ENCODE results near the gene DENND1A.

DENND1A gene

DNA sequence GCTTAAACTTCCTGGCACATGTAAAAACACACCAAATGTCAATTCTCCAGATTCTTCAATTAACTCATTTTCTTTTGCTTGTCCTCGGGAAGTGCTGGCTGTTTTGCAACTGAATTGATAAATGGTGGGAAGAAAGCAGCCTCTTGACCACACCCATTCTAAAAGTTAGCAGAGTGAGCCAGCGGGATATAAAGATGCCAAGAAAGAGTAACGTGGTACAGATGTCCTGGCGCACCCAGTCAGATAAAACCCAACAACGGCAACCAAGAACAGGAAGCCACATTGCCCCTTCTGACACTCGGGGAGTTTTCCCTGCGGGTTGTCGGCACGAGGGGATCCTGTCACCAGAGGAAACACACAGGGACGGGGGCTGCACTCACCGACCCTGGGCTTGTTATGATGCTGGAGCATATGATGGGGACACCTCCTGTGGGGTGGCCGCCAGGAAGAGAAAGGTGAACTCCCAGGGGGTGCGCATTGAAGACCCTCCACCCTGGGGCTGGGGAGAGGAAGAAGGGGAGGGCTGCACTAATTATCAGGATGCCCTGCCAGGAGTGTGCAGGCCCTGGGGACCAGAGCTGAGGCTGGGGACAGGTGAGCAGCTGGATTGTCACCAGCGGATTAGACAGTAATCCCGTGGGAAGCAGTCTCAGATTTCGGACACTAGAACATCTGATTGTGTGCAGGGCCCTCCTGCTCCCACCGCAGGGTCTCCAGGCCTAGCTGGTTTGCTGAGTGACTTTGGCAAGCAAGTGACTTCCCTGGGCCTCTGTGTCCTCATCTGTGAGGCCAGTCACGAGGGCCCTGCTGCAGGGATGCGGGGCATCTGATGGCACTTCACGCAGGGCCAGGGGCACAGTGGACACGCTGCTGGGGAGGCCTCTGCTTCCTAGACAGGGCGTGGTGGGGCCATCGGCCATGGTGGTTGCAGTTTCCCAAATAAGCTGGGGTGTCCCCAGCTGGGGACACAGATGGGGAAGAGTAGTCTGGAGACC is 514.7 kb downstream of the DENND1A start:
- no peak for TF ChIP-seq CTCF (conservative IDR thresholded peaks at IDR 0.05; ENCODE audit: control insufficient read depth, insufficient read depth, low read depth, low read length)
- H3K4me3 ChIP-seq (ENCODE audit: control insufficient read depth, low read depth, low read length) = no peak overlapping the region
- peak; percentile 62 for DNase-seq (ENCODE audit: low read depth)

GRCh38 chr9:123414204-123414603 is 515.7 kb downstream of the DENND1A start:
- no peak for DNase-seq (ENCODE audit: low read depth)
- no peak for TF ChIP-seq CTCF (conservative IDR thresholded peaks at IDR 0.05; ENCODE audit: control insufficient read depth, insufficient read depth, low read depth, low read length)
- no peak overlapping the region for H3K4me3 ChIP-seq (ENCODE audit: control insufficient read depth, low read depth, low read length)

DNA sequence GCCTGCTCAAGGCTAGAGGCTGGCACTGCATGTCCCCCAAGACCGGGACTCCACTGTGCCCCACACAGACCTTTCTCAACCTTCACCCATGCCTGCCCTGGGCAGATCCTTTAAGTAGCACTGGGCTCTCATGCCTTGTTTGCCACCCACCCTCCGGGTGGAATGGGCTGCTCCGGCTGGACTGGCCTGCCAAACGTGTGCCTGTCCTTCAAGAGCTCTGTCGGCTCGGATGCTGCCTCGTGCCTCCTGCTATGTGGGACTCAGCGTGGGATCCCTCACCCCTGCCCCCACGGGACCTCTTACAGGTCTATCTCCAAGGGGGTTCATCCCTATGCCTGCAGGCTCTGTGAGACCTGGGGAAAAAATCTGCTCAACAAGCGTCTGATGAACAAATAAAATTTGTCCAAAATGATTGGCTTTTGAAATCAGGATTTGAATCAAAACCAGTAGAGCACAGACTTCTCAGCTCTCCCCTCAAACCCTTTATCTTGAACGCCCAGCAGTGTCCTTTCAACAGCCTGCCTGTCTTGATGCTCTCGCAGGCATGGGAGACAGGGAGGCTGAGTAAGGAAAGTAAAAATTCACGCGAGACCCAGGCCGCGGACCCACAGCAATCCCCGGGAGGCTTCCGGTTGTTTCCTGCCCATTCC is 517.6 kb downstream of the DENND1A start:
- no peak overlapping the region for H3K4me3 ChIP-seq (ENCODE audit: control insufficient read depth, low read depth, low read length)
- no peak for DNase-seq (ENCODE audit: low read depth)
- no peak for TF ChIP-seq CTCF (conservative IDR thresholded peaks at IDR 0.05; ENCODE audit: control insufficient read depth, insufficient read depth, low read depth, low read length)

- DNase-seq (ENCODE audit: low read depth) = no peak
- TF ChIP-seq CTCF (conservative IDR thresholded peaks at IDR 0.05; ENCODE audit: control insufficient read depth, insufficient read depth, low read depth, low read length) = no peak
- no peak overlapping the region for H3K4me3 ChIP-seq (ENCODE audit: control insufficient read depth, low read depth, low read length)
Observed at GRCh38 chr9:123411636-123412035, 518.3 kb downstream of the DENND1A start.

DNA sequence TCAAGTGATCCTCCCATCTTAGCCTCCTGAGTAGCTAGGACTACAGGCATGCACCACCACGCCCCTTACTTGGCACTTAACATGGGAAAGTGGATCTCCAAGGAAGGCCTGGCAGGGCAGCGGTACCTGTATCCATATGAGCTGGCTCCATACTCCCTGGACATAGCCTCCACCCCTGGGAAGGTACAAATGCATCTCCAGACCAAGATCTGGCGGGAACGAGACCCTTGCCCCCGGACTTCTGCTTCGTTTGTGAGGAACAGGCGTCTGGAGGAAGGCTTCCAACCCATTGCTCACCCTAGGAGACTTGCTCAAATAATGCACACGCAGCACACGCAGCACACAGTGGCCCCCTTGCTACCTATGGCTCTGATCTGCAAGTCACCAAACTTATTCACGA is 518.7 kb downstream of the DENND1A start:
- no peak overlapping the region for H3K4me3 ChIP-seq (ENCODE audit: control insufficient read depth, low read depth, low read length)
- DNase-seq (ENCODE audit: low read depth) = no peak
- TF ChIP-seq CTCF (conservative IDR thresholded peaks at IDR 0.05; ENCODE audit: control insufficient read depth, insufficient read depth, low read depth, low read length) = no peak

GRCh38 chr9:123410281-123410910 is 519.5 kb downstream of the DENND1A start:
- TF ChIP-seq CTCF (conservative IDR thresholded peaks at IDR 0.05; ENCODE audit: control insufficient read depth, insufficient read depth, low read depth, low read length) = no peak
- DNase-seq (ENCODE audit: low read depth) = no peak
- H3K4me3 ChIP-seq (ENCODE audit: control insufficient read depth, low read depth, low read length) = no peak overlapping the region
